HG03354 (cell line): ENCODE measurements around the gene WFDC2.

ENCODE experiments used
- ATAC-seq: cut with Tn5 transposase; IDR thresholded peaks from one replicate; pipeline ENCODE4 v1.9.1; 2021; ENCODE audit warnings: mild to moderate bottlenecking; ENCODE audit not compliant: unreplicated experiment, poor library complexity, severe bottlenecking

WFDC2 gene, protein sequence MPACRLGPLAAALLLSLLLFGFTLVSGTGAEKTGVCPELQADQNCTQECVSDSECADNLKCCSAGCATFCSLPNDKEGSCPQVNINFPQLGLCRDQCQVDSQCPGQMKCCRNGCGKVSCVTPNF

DNA sequence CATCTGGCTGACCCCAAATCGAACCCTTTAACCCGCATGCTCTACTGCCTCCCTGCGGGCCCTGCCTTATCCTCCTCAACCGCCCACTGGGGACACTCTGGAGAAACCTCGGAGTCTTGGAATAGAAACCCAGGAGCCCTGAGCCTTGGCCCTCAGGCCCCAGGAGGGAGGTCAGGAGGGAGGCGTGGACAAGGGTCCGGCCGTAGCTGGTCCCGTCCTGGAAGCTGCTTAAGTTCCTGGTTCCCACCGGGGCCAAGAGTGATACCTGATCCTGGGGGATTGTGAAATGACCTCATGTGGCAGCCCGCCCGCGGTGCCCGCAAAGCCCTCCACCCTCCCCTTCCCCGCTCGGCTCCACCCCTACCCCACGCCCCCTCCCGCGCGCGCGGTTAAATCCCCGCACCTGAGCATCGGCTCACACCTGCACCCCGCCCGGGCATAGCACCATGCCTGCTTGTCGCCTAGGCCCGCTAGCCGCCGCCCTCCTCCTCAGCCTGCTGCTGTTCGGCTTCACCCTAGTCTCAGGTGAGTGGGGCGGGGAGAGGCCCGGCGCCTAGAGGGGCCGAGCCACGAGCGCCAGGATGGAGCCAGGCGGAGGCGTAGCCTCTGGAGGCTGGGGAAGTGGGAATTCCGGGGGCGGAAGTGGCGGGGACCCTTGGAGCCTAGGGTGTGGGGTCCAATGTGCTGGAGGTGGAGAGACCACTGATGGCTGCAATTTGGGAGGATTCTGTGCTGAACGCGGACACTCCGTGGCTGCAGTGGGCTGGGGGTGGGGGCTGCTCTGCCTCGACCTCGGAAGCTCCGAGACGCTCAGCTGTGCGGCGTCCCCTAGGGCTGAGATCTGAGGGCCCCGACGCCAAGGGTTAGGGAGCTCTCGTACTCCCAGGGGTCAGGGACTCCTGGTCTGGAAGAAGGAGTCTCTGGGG is at the start of gene WFDC2:
Gene WFDC2, plus strand, starts transcription at position 418 of the 926 bp plus-strand sequence. Its CDS starts 29 bp downstream, at position 447.
- ATAC-seq = peak; percentile 26

DNA sequence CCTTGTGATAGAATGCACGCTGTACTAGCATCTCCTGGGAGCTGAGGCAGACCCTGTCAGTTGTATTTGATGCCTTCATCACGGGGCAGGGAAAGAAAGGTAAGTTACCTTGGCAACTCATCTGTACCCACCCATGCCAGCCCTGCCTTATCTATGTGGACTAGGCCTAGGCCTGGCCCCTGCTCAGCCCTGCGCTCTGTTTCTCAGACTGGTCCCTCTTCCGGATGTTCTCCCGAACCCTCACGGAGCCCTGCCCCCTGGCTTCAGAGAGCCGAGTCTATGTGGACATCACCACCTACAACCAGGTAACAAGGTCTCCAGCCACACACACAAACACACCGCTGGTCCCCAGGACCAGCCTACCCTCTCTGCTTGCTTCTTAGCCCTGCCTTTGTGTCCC is 49.4 kb upstream of the WFDC2 start:
- no peak for ATAC-seq

DNA sequence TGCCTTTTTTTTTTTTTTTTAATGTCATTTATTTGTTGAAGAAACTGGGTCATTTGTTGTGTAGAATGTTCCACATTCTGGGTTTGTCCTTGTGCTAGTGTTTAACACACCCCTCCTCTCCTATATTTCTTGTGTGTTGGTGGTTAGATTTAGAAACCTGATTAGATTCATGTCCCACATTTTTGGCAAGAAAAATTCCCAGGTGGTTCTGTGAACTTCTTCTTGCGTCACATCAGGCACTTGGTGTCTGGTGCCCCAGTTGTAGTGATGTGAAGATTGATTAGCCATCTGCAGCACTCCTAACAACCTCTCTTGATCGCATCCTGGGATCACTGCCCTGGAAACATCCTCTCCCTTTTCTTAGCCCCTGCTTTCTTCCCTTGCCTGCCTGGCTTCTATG is 45.9 kb upstream of the WFDC2 start:
- ATAC-seq = no peak

DNA sequence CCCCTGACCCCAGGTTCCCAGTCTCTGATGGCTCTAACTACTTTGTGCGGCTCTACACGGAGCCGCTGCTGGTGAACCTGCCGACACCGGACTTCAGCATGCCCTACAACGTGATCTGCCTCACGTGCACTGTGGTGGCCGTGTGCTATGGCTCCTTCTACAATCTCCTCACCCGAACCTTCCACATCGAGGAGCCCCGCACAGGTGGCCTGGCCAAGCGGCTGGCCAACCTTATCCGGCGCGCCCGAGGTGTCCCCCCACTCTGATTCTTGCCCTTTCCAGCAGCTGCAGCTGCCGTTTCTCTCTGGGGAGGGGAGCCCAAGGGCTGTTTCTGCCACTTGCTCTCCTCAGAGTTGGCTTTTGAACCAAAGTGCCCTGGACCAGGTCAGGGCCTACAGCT is 44.0 kb upstream of the WFDC2 start:
- no peak for ATAC-seq

DNA sequence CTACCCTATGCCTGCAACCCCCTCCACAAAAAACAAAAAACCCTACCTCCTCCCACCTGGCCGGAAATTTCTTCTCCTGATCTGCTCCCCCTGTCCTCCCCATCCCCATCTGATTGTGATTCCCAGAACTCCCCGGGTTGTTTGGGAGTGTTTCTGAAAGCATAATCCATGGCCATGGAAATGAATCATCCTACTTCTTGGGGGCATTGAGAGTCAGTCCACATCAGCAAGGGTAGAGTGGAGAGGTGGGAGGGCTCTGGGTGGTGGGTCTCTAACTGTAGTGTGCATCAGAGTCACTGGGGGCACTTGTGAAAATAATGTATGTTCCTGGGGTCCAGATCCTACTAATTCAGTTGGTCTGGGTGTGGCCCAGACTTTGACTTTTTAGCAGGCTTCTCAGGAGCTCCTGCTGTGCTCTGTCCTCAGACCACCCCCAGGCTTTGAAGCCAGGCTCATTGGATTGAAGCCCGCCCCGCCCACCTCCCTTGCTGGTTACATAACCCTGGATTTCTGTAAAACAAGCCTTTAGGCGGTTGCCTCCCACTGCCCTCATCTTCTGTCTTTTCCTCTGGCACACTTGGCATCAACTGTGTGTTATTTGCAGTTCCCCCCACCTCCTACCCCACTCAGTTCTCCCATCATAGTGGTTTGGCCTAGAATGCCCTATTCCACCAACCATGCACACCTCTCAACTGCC is 43.1 kb upstream of the WFDC2 start:
- no peak for ATAC-seq

DNA sequence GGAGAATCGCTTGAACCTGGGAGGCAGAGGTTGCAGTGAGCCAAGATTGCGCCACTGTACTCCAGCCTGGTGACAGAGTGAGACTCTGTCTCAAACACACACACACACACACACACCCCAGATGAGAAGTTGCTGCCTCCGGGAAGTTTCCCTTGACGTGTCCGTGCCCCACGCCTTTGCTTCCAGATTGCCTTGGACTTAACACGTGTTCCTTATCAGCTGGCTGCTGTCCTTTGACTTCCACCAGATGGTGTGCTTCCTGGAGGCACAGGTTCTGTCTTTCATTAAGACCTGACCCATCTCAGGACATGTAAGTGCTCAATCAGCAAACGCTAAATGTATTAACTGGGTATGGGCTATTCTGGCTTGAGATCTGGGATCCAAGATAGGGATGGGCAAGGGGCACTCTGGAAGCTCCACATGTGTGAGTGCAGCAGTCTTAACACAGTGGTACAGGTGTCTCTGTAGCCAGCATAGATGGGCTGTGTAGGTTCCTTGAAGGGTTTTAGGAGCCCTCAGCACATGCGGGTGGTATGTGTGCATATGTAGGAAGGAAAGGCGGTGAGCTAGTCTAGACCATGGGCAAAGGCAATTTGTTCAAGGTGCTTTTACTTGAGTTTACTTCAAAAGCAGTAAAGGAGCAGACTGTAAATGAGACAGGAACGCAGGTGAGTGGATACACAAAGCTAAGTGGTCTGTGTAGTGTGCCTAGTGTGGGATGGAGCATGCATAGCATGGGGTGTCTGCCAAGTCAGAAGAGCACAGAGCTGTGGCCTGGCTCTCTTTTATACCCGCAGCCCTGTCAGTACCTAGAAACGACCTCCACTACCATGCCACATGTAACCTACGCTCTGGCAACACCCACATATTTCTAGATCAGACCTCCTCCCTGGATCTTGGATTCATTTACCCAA is 42.1 kb upstream of the WFDC2 start:
- no peak for ATAC-seq

DNA sequence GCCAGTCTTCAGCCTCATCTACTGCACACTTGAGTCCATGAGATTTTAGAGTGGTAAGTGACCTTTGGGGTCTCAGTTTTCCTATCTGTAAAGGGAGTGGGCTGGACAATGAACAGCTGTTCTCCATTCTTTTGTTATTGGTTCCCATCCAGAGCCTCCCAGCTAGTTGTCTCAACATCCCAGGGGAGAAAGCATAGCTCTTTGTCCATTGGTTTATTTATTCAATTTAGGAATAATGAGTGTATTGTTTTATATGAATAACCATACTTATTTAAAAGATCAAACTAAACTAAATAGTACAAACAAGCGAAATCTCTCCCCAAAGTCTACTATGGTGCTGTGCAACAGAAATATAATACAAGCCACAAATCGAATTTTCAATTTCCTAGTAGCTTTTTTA is 39.9 kb upstream of the WFDC2 start:
- ATAC-seq = no peak

DNA sequence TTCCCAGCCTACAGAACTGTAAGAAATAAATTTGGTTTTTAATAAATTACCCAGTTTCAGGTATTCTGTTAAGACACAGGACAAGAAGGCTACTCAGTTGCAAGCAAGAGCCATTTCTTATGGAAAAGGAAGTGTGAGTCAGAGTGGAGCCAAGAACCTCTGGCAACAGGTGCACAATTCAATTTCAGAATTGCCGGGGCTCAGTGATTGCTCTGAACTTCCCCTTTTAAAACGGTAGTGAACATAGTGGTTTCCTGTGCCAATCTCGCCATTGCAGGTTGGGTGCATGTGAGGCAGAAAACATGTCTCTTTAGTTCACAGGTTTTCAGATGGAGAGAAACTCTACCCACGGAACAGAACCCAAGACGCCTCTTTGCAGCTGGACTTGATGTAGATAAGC is 37.3 kb upstream of the WFDC2 start:
- no peak for ATAC-seq

DNA sequence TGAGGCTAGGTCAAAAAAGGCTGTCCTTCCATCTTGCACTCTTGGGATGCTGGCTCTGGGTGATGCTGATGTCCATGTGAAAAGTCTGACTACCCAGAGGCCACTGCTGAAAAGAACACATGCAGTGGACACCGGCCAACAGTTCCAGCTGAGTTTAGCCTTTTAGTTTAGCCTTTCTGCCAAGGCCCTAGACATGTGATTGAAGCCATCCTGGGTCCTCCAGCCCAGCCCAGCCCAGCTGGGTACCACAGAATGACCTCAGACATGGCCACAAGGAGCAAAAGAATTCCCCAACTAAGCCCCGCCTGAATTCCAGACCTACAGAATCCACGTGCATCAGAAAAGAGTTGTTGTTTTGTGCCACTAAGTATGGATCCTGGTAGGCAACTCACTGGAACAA is 36.2 kb upstream of the WFDC2 start:
- no peak for ATAC-seq

DNA sequence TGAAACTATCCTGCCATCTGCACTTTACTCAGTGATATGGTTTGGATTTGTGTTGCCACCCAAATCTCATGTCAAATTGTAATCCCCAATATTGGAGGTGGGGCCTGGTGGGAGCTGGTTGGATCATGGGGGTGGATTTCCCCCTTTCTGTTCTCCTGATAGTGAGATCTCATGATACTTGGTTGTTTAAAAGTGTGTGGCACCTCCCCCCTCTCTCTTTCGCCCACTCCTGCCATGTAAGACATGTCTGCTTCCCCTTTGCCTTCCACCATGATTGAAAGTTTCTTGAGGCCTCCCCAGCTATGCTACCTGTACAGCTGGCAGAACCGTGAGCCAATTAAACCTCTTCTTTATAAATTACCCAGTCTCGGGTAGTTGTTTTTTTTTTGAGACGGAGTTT is 35.6 kb upstream of the WFDC2 start:
- no peak for ATAC-seq

DNA sequence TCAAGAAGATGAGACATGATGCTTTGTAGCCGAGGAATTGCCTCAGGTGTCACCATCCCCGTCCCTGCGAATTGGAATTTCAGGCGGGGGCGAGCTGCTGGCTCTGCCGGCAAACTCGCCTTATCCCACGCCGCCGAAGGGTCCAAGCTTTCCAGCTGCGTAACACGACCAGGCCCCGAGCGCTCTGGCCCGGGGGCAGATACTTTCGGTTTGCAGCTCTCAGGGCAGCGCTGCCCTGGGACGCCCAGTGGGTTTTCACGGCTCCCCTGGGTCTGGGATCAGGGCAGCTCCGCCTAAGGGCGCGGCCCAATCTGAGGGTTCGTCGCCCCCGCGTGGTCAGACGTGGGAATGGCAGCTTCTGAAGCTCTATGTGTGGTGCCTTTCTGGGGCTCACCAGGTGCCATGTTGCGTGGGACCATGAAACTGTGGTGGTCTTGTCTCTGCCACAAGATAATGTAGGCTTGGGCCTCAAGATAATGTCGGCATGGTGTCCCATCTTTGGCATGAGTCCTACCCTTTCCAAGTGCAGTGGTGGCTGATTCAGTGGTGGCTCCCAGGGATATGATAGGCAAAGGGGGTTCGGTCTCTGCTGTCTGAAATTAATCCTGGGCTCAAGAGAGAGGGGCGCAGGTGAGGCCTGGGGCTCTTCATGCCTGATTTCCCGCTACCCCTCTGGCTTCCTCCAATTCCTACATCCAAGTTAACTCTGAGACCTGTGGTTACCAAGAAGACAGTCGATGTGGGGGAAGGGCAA is 32.6 kb upstream of the WFDC2 start:
- peak; percentile 73 for ATAC-seq

DNA sequence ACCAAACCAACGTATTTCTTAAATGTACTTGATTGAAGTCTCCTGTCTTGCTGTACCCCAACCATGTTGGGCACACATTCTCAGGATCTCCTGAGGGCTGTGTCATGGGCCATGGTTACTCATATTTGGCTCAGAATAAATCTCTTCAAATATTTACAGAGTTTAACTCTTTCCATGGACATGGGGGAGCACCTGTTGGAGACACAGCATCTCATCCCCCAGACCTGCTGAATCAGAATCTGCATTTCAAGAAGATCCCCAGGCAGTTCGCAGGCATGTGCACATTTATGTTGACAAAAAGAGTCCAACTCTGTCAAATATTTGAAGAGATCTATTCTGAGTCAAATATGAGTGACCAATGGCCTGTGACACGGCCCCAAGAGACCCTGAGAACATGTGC is 29.1 kb upstream of the WFDC2 start:
- ATAC-seq = no peak

DNA sequence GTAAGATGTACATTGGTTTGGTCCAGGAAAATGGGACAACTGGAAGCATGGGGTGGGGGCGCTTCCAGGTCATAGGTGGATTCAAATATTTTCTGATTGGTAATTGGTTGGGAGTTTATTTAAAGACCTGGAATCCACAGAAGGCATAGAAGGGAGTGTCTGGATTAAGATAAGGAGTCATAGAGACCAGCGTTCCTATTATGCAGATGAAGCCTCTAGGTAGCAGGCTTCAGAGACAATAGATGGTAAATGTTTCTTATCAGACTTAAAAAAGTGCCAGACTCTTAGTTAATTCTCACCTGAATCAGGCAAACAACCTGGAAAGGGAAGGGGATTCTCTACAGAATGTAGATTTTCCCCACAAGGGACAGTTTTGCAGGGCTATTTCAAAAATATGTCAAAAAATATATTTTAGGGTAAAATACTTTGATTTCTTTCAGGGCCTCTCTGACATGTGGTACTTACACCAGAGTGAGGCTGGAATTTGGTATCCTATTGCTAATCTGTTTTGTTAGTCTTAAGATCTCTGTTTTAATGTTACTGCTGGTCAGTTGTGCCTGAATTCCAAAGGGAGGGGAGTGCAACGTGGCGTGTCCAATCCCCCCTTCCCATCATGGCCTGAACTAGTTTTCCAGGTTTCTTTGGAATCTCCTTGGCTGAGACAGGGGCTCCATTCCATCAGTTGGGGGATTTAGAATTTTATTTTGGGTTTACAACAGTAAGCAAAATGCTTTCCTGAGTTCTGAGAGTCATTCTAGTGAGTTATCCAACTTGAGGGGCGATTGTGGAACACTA is 28.5 kb upstream of the WFDC2 start:
- ATAC-seq = no peak

DNA sequence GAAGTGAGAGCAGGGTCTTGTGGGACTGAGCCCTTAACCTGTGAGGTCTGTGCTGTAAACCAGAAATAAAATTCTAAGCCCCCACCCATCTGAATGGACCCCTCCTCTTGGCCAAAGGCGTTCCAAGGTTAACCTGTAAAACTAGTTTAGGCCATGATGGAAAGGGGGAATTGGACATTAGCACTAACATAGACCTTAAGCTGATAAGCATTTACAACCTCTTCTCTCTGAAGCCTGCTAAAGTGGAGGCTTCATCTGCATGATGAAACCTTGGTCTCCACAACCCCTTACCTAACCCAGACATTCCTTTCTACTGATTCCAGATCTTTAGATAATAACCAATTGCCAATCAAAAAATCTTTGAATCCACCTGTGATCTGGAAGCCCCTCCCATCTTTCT is 27.8 kb upstream of the WFDC2 start:
- ATAC-seq = no peak

DNA sequence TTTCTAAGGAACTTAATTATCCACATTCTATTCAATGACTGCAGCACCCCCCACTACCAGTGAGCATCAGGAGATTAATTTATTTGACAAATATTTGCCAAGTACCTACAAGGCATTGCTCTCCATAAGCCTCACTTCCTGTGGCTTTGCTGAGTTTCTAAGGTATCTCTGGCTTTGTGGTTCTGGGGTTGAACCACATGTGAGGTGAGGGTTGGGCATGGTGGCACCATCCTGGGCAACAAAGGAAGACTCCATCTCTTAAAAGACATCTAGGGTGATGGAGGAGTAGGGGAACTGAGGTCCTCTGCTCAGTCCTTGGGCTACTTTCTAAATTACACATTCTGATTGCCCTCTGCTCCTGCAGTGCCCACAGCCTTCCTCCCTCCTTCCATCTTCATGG is 25.5 kb upstream of the WFDC2 start:
- no peak for ATAC-seq

DNA sequence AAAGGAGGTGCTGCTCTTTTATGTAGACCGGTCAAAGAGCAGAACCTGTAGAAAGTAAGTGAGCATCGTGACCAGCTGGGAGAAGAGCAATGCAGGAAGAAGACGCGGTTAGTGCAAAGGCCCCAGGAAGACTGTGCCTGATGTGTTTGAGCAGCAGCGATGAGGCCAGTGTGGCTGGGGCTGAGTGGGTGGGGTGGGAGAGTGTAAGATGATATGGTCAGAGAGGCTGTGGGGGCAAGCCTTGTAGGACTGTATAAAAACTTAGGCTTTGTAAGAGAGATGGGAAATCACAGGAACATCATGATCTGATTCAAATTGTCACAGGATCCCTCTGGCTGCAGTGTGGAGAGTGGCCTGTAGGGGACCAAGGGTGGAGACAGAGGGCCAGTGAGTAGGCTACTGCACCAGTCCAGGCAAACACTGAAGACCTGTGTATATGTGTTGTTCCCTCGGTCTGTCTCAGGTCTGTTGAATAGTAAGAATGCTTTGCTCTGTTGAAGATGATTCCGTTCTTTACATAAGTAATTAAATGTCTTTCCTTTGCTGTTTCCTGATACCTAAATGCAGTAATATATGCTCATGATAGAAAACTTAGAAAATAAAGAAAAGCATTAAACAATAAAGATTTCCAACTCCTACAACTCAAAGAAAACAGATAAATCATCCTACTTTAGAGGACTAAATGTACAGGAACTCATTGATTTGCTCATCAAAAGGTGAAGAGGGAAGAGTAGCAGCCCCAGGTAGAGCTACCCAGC is 23.6 kb upstream of the WFDC2 start:
- peak; percentile 64 for ATAC-seq

DNA sequence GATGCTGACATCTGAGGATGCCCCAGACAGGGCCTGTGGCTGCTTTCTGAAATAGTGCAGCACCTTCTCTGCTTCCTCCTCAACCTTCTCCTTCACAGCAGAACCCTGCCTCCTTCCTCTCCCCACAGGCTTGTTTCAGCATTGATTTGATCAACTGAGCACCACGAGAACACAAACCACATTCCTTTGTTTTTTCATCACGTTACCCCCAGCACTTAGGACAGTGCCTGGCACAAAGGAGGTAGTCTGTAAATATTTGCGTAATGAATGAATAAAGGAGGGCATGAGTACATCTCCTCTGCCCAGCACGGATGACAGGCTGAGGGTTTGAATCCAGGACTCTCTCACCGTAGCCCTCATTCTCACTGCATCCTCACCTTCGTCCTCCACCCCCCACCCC is 21.3 kb upstream of the WFDC2 start:
- no peak for ATAC-seq

DNA sequence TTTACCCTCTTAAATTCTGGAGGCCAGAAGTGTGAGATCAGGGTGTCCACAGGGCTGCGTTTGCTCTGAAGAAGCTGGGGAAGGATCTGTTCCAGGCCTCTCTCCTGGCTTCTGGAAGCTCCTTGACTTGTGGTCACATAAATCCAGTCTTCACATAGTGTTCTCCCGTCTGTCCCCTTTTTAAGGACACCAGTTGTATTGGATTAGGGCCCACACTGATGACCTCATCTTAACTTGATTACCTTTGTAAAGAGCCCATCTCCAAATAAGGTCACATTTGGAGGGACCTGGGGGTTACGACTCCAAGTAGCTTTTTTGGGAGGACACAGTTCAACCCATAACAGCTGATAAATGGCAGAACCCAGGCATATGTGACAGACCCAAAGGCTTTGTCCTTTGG is 20.0 kb upstream of the WFDC2 start:
- ATAC-seq = no peak
